Measurements from ENCODE around the gene NT5C. TPM values are rescaled to one million over a fixed set of nuclear protein-coding genes. Genes with fewer than 3 reads are reported as not detected.

NT5C gene
- total RNA-seq, 4 donors from 2014 or later, result 62.8 to 111 (median 68.0) TPM

- TF ChIP-seq, protein P1, sequence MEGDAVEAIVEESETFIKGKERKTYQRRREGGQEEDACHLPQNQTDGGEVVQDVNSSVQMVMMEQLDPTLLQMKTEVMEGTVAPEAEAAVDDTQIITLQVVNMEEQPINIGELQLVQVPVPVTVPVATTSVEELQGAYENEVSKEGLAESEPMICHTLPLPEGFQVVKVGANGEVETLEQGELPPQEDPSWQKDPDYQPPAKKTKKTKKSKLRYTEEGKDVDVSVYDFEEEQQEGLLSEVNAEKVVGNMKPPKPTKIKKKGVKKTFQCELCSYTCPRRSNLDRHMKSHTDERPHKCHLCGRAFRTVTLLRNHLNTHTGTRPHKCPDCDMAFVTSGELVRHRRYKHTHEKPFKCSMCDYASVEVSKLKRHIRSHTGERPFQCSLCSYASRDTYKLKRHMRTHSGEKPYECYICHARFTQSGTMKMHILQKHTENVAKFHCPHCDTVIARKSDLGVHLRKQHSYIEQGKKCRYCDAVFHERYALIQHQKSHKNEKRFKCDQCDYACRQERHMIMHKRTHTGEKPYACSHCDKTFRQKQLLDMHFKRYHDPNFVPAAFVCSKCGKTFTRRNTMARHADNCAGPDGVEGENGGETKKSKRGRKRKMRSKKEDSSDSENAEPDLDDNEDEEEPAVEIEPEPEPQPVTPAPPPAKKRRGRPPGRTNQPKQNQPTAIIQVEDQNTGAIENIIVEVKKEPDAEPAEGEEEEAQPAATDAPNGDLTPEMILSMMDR (IDR thresholded peaks at IDR 0.05 in 4 of 5, conservative IDR thresholded peaks at IDR 0.05 in 1 of 5), result no peak
- TF ChIP-seq POLR2A (IDR thresholded peaks at IDR 0.05), result no peak
- Histone ChIP-seq H3K27ac (peak overlapping the region; percentile 77 to 90 (median 84)), H3K27me3 (no peaks in the 10 kb centered on the region), H3K4me1 (peaks cover 24 to 34% of the 10 kb centered on the region in 2 donors), H3K36me3 (no peaks in the 10 kb centered on the region), H3K4me3 (peak overlapping the region; percentile 63 to 77 (median 70)), H3K9me3 (no peaks in the 10 kb centered on the region)
- ATAC-seq, result peak; percentile 27 to 33
- no peak for DNase-seq
- intact Hi-C loops (cut with DNase I; ENCODE audit: low total_unique reads), result no loop called here
- in situ Hi-C loops (cut with MboI; ENCODE audit: low sequenced_read_pairs in 4 of 4), result no loop called here
Observed at GRCh38 chr17:75088465-75089417, 42.8 kb downstream of the NT5C start.

DNA sequence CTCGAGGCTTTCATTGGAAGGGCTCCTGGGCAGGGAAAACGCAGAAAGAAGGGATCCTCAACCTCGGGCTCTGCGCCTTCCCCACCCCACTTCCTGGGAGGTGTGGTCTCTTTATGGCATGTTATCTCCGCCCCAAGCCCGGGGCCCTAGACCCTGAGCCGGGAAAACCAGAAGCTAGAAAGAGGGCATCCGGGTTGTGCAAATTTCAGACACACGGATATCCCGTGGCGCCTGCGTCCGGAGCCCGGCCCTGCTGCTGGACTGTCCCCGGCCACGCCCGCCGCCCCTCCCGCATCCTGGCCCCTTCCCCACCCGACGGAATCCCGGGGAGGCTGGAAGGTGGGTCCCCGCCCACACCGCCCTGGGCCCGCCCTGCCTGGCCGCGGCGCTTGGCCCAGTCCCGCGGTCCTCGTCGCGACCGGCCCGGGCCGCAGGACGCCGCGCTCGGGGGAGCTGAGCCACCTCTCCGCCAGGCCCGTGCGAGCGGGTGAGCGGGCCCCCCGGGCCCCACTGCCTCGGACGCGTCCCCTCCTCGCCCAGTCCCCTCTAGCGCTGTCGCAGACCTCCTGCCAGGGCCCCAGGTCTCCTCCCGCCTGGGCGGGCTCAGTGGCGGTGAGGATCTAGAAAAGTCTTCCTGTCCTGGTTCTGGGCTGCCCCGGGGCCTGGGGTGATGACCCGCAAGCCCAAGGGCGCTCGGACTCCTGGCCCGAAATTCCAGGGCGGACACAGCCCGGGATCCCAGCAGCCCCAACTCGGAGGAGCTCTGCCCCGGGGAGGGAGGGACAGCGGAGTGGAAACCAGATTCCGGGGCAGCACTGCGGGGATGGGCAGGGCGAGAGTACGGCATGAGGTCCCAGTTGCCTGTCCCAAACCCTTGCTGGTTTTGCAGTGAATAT is 43.7 kb downstream of the NT5C start, which contains the start of gene SLC16A5:
Gene SLC16A5 (plus strand): TSS at position 397 of the 896 bp plus-strand sequence. CDS start 5,683 bp downstream, outside the sequence.
- Histone ChIP-seq H3K4me1 (peaks cover 24 to 34% of the 10 kb centered on the region in 2 donors), H3K27ac (peak within 1 kb of the TSS; percentile 77 to 90 (median 84)), H3K9me3 (no peaks in the 10 kb centered on the region), H3K27me3 (no peaks in the 10 kb centered on the region), H3K4me3 (peak within 1 kb of the TSS; percentile 63 to 77 (median 70)), H3K36me3 (no peaks in the 10 kb centered on the region)
- in situ Hi-C loops (cut with MboI; ENCODE audit: low sequenced_read_pairs in 4 of 4), result no loop called here
- TF ChIP-seq, protein P1 (IDR thresholded peaks at IDR 0.05 in 4 of 5, conservative IDR thresholded peaks at IDR 0.05 in 1 of 5), result peak in 1 of 5 experiments; percentile 4
- peak; percentile 45 to 46 for TF ChIP-seq POLR2A (IDR thresholded peaks at IDR 0.05)
- ATAC-seq (peak; percentile 65 to 71), DNase-seq (peak; percentile 57 to 79)
- intact Hi-C loops (cut with DNase I; ENCODE audit: low total_unique reads), result no loop called here

DNA sequence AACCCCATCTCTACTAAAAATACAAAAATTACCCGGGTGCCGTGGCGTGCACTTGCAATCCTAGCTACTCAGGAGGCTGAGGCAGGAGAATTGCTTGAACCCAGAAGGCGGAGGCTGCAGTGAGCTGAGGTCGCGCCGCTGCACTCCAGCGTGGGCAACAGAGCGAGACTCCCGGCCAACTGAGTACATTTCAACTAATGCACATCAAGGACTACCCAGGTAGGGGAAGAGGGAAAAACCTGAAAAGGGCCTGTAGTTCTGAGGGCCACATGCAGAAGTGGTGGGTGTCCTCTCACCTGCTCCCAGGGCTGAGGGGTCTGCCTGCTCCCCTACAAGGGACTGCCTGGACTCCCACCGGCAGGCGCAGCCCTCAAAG is 44.4 kb downstream of the NT5C start:
- in situ Hi-C loops (cut with MboI; ENCODE audit: low sequenced_read_pairs in 4 of 4) (no loop called here), intact Hi-C loops (cut with DNase I; ENCODE audit: low total_unique reads) (no loop called here)
- H3K27ac ChIP-seq, result peak overlapping the region; percentile 77 to 90 (median 84)
- H3K9me3 ChIP-seq, result no peaks in the 10 kb centered on the region
- H3K27me3 ChIP-seq, result no peaks in the 10 kb centered on the region
- peak overlapping the region; percentile 63 to 77 (median 70) for H3K4me3 ChIP-seq
- H3K36me3 ChIP-seq, result no peaks in the 10 kb centered on the region
- ATAC-seq (no peak), DNase-seq (no peak)
- TF ChIP-seq, protein P1 (IDR thresholded peaks at IDR 0.05 in 4 of 5, conservative IDR thresholded peaks at IDR 0.05 in 1 of 5), result no peak
- no peak for TF ChIP-seq POLR2A (IDR thresholded peaks at IDR 0.05)
- peaks cover 24 to 34% of the 10 kb centered on the region in 2 donors for H3K4me1 ChIP-seq

- H3K27ac ChIP-seq, result peak overlapping the region in 1 of 4 donors; percentile 90
- no peaks in the 10 kb centered on the region for H3K27me3 ChIP-seq
- H3K4me3 ChIP-seq, result peak overlapping the region in 1 of 4 donors; percentile 63
- no peaks in the 10 kb centered on the region for H3K36me3 ChIP-seq
- TF ChIP-seq POLR2A (IDR thresholded peaks at IDR 0.05), result no peak
- TF ChIP-seq, protein P1 (IDR thresholded peaks at IDR 0.05 in 4 of 5, conservative IDR thresholded peaks at IDR 0.05 in 1 of 5), result no peak
- intact Hi-C loops (cut with DNase I; ENCODE audit: low total_unique reads), result no loop called here
- DNase-seq, result no peak
- in situ Hi-C loops (cut with MboI; ENCODE audit: low sequenced_read_pairs in 4 of 4), result no loop called here
- no peaks in the 10 kb centered on the region for H3K9me3 ChIP-seq
- H3K4me1 ChIP-seq, result peaks cover 22 to 31% of the 10 kb centered on the region in 2 donors
- no peak for ATAC-seq
Observed at GRCh38 chr17:75086496-75087181, 44.9 kb downstream of the NT5C start.

All from gastrocnemius medialis (tissue), 4 donors.